ENCODE results near the gene NOTCH1. TPM values are rescaled to one million over a fixed set of nuclear protein-coding genes. Genes with fewer than 3 reads are reported as not detected.

NOTCH1 gene
- total RNA-seq, 1 donor from 2014 or later = 34.1 TPM

GRCh38 chr9:136531904-136532798 lies 13.7 kb downstream of the NOTCH1 start:
- Histone ChIP-seq H2AFZ (ENCODE audit: low read depth, low read length) (no peak overlapping the region), H3K4me1 (ENCODE audit: insufficient read depth, low read length) (peaks cover 13% of the 10 kb centered on the region), H3K36me3 (ENCODE audit: insufficient read depth, low read length) (no peaks in the 10 kb centered on the region), H3K9me3 (ENCODE audit: insufficient read depth, low read depth, low read length) (no peaks in the 10 kb centered on the region), H3K27ac (ENCODE audit: low read depth, low read length) (no peak overlapping the region), H3K27me3 (ENCODE audit: insufficient read depth, low read length) (no peaks in the 10 kb centered on the region), H3K4me2 (ENCODE audit: low read length) (no peak overlapping the region), H3K79me2 (ENCODE audit: insufficient read depth, low read length) (peaks cover 68% of the 10 kb centered on the region), H4K20me1 (ENCODE audit: insufficient read depth, low read length) (peaks cover 91% of the 10 kb centered on the region), H3K9ac (ENCODE audit: low read length) (no peak overlapping the region), H3K4me3 (ENCODE audit: insufficient read depth, low read depth, low read length) (no peak overlapping the region)
- DNase-seq (ENCODE audit: low read depth) = no peak
- H3K27me3 Mint-ChIP-seq (ENCODE audit: low read depth, unreplicated experiment) = no peaks in the 10 kb centered on the region
- no peak for FAIRE-seq
- H3K4me1 Mint-ChIP-seq (ENCODE audit: low read depth, unreplicated experiment) = peaks cover 3% of the 10 kb centered on the region
- TF ChIP-seq CTCF (IDR thresholded peaks at IDR 0.05; ENCODE audit: insufficient read depth, low read depth, low read length) (no peak), EZH2 (IDR thresholded peaks at IDR 0.05; ENCODE audit: insufficient read depth, low read length) (no peak)
- H3K36me3 Mint-ChIP-seq (ENCODE audit: low read depth, unreplicated experiment) = peaks cover 3% of the 10 kb centered on the region
- peak overlapping the region; percentile 53 for H3K27ac Mint-ChIP-seq (ENCODE audit: unreplicated experiment)
- no peaks in the 10 kb centered on the region for H3K9me3 Mint-ChIP-seq (ENCODE audit: unreplicated experiment)
- H3K4me3 Mint-ChIP-seq (ENCODE audit: unreplicated experiment) = no peak overlapping the region

GRCh38 chr9:136531186-136531903 lies 14.5 kb downstream of the NOTCH1 start:
- Mint-ChIP-seq H3K36me3 (ENCODE audit: low read depth, unreplicated experiment) (peaks cover 3% of the 10 kb centered on the region), H3K27ac (ENCODE audit: unreplicated experiment) (no peak overlapping the region), H3K4me3 (ENCODE audit: unreplicated experiment) (no peak overlapping the region), H3K4me1 (ENCODE audit: low read depth, unreplicated experiment) (peaks cover 3% of the 10 kb centered on the region), H3K27me3 (ENCODE audit: low read depth, unreplicated experiment) (no peaks in the 10 kb centered on the region), H3K9me3 (ENCODE audit: unreplicated experiment) (no peaks in the 10 kb centered on the region)
- Histone ChIP-seq H3K4me1 (ENCODE audit: insufficient read depth, low read length) (peaks cover 13% of the 10 kb centered on the region), H3K27ac (ENCODE audit: low read depth, low read length) (no peak overlapping the region), H3K79me2 (ENCODE audit: insufficient read depth, low read length) (peaks cover 66% of the 10 kb centered on the region), H3K4me2 (ENCODE audit: low read length) (no peak overlapping the region), H3K36me3 (ENCODE audit: insufficient read depth, low read length) (no peaks in the 10 kb centered on the region), H2AFZ (ENCODE audit: low read depth, low read length) (no peak overlapping the region), H3K4me3 (ENCODE audit: insufficient read depth, low read depth, low read length) (no peak overlapping the region), H4K20me1 (ENCODE audit: insufficient read depth, low read length) (peaks cover 91% of the 10 kb centered on the region), H3K9me3 (ENCODE audit: insufficient read depth, low read depth, low read length) (no peaks in the 10 kb centered on the region), H3K27me3 (ENCODE audit: insufficient read depth, low read length) (no peaks in the 10 kb centered on the region), H3K9ac (ENCODE audit: low read length) (no peak overlapping the region)
- TF ChIP-seq CTCF (IDR thresholded peaks at IDR 0.05; ENCODE audit: insufficient read depth, low read depth, low read length) (no peak), EZH2 (IDR thresholded peaks at IDR 0.05; ENCODE audit: insufficient read depth, low read length) (no peak)
- DNase-seq (ENCODE audit: low read depth) (no peak), FAIRE-seq (no peak)
